Activated T-helper 1 cell treated with anti-CD3 and anti-CD28 coated beads, Interleukin-12 subunit alpha, Interleukin-12 subunit beta, Interleukin-2, Interleukin-4 antibody, amounts not matched to agents 30 ng/mL and 10 ng/mL and 1 ng/mL, durations not matched to agents 14 hours and 24 hours and 36 hours (primary cell): ENCODE data around the gene LRP1B. TPM values are rescaled to one million over a fixed set of nuclear protein-coding genes. Genes with fewer than 3 reads are reported as not detected.
"Not testable (repeated sequence)": the region's sequence is repeated elsewhere in the genome, so short reads cannot be mapped to it uniquely, and the experiment has no call there.

Experiments used
- DNase-seq: peaks from one replicate; pipeline ENCODE4 v3.0.0; 2021; ENCODE audit warnings: low spot score
- H3K27ac Mint-ChIP-seq: one replicate; pipeline ENCODE4 v1.8.0; 2021; ENCODE audit warnings: mild to moderate bottlenecking, mixed read lengths
- H3K27me3 Mint-ChIP-seq: one replicate; pipeline ENCODE4 v1.8.0; 2022; ENCODE audit warnings: mild to moderate bottlenecking, moderate library complexity, mixed read lengths; ENCODE audit not compliant: insufficient read depth
- H3K36me3 Mint-ChIP-seq: one replicate; pipeline ENCODE4 v1.8.0; 2021; ENCODE audit warnings: low read depth, mixed read lengths
- H3K4me1 Mint-ChIP-seq: one replicate; pipeline ENCODE4 v1.8.0; 2021; ENCODE audit warnings: low read depth, mixed read lengths
- H3K4me3 Mint-ChIP-seq: one replicate; pipeline ENCODE4 v1.8.0; 2021; ENCODE audit warnings: mild to moderate bottlenecking, moderate library complexity, mixed read lengths
- H3K9me3 Mint-ChIP-seq: one replicate; pipeline ENCODE4 v1.8.0; 2021; ENCODE audit warnings: mixed read lengths
- intact Hi-C: fragments of 100-400 bp; cut with micrococcal nuclease; formaldehyde crosslinking; loops from one replicate; pipeline ENCODE4 v1.15.1; 2024
- total RNA-seq: library from RNA; stranded (reverse); gene quantifications from 2 replicates; pipeline ENCODE4 v1.2.3, GENCODE V29; 2022

Gene LRP1B
- total RNA-seq, 1 donor from 2014 or later = not detected

- no peak overlapping the region for H3K27ac Mint-ChIP-seq
- H3K4me1 Mint-ChIP-seq = no peaks in the 10 kb centered on the region
- H3K36me3 Mint-ChIP-seq = no peaks in the 10 kb centered on the region
- H3K27me3 Mint-ChIP-seq = no peaks in the 10 kb centered on the region
- intact Hi-C loops = no loop called here
- no peak for DNase-seq
- peaks cover 5% of the 10 kb centered on the region for H3K9me3 Mint-ChIP-seq
- no peak overlapping the region for H3K4me3 Mint-ChIP-seq
These were observed 1657.0 kb downstream of the LRP1B start for GRCh38 chr2:140473851-140474250.

- DNase-seq = no peak
- H3K27ac Mint-ChIP-seq = no peak overlapping the region
- intact Hi-C loops = no loop called here
- no peaks in the 10 kb centered on the region for H3K27me3 Mint-ChIP-seq
- H3K4me3 Mint-ChIP-seq = no peak overlapping the region
- peaks cover 5% of the 10 kb centered on the region for H3K9me3 Mint-ChIP-seq
- no peaks in the 10 kb centered on the region for H3K4me1 Mint-ChIP-seq
- H3K36me3 Mint-ChIP-seq = no peaks in the 10 kb centered on the region
These were observed 1658.1 kb downstream of the LRP1B start for GRCh38 chr2:140472676-140473075.

- intact Hi-C loops = no loop called here
- no peak overlapping the region for H3K4me3 Mint-ChIP-seq
- no peaks in the 10 kb centered on the region for H3K4me1 Mint-ChIP-seq
- no peak overlapping the region for H3K27ac Mint-ChIP-seq
- H3K27me3 Mint-ChIP-seq = no peaks in the 10 kb centered on the region
- peaks cover 16% of the 10 kb centered on the region for H3K9me3 Mint-ChIP-seq
- no peak for DNase-seq
- no peaks in the 10 kb centered on the region for H3K36me3 Mint-ChIP-seq
These were observed 1665.5 kb downstream of the LRP1B start for GRCh38 chr2:140465301-140465700.

GRCh38 chr2:140462990-140463389 lies 1667.8 kb downstream of the LRP1B start:
- DNase-seq = no peak
- Mint-ChIP-seq H3K4me3 (no peak overlapping the region), H3K36me3 (no peaks in the 10 kb centered on the region), H3K27ac (no peak overlapping the region), H3K27me3 (no peaks in the 10 kb centered on the region), H3K9me3 (peaks cover 19% of the 10 kb centered on the region), H3K4me1 (no peaks in the 10 kb centered on the region)
- intact Hi-C loops = no loop called here

GRCh38 chr2:140457483-140457882 lies 1673.3 kb downstream of the LRP1B start:
- Mint-ChIP-seq H3K4me1 (no peaks in the 10 kb centered on the region), H3K4me3 (no peak overlapping the region), H3K36me3 (no peaks in the 10 kb centered on the region), H3K27me3 (no peaks in the 10 kb centered on the region), H3K9me3 (peaks cover 8% of the 10 kb centered on the region), H3K27ac (no peak overlapping the region)
- no peak for DNase-seq
- intact Hi-C loops = no loop called here

- Mint-ChIP-seq H3K36me3 (no peaks in the 10 kb centered on the region), H3K27me3 (no peaks in the 10 kb centered on the region), H3K9me3 (peaks cover 4% of the 10 kb centered on the region), H3K4me1 (no peaks in the 10 kb centered on the region), H3K27ac (no peak overlapping the region), H3K4me3 (no peak overlapping the region)
- intact Hi-C loops = no loop called here
- no peak for DNase-seq
These were observed 1675.5 kb downstream of the LRP1B start for GRCh38 chr2:140455315-140455714.

- Mint-ChIP-seq H3K36me3 (no peaks in the 10 kb centered on the region), H3K27ac (no peak overlapping the region), H3K27me3 (no peaks in the 10 kb centered on the region), H3K4me1 (no peaks in the 10 kb centered on the region), H3K4me3 (no peak overlapping the region), H3K9me3 (peaks cover 4% of the 10 kb centered on the region)
- intact Hi-C loops = no loop called here
- DNase-seq = no peak
These were observed 1676.1 kb downstream of the LRP1B start for GRCh38 chr2:140454717-140455116.

GRCh38 chr2:140451324-140451723 lies 1679.5 kb downstream of the LRP1B start:
- Mint-ChIP-seq H3K27me3 (no peaks in the 10 kb centered on the region), H3K4me3 (no peak overlapping the region), H3K36me3 (no peaks in the 10 kb centered on the region), H3K27ac (no peak overlapping the region), H3K9me3 (no peaks in the 10 kb centered on the region), H3K4me1 (no peaks in the 10 kb centered on the region)
- intact Hi-C loops = no loop called here
- DNase-seq = no peak

GRCh38 chr2:140442319-140442718 lies 1688.5 kb downstream of the LRP1B start:
- no peak for DNase-seq
- Mint-ChIP-seq H3K4me3 (no peak overlapping the region), H3K36me3 (no peaks in the 10 kb centered on the region), H3K9me3 (no peaks in the 10 kb centered on the region), H3K27ac (no peak overlapping the region), H3K4me1 (no peaks in the 10 kb centered on the region), H3K27me3 (no peaks in the 10 kb centered on the region)
- intact Hi-C loops = no loop called here

GRCh38 chr2:140440815-140441214 lies 1690.0 kb downstream of the LRP1B start:
- Mint-ChIP-seq H3K4me3 (no peak overlapping the region), H3K27ac (no peak overlapping the region), H3K4me1 (no peaks in the 10 kb centered on the region), H3K36me3 (no peaks in the 10 kb centered on the region), H3K27me3 (no peaks in the 10 kb centered on the region), H3K9me3 (no peaks in the 10 kb centered on the region)
- intact Hi-C loops = no loop called here
- no peak for DNase-seq

GRCh38 chr2:140436936-140437335 lies 1693.9 kb downstream of the LRP1B start:
- Mint-ChIP-seq H3K9me3 (peaks cover 3% of the 10 kb centered on the region), H3K4me3 (no peak overlapping the region), H3K27me3 (no peaks in the 10 kb centered on the region), H3K27ac (no peak overlapping the region), H3K36me3 (no peaks in the 10 kb centered on the region), H3K4me1 (no peaks in the 10 kb centered on the region)
- DNase-seq = no peak
- intact Hi-C loops = no loop called here

GRCh38 chr2:140427033-140427432 lies 1703.8 kb downstream of the LRP1B start:
- H3K9me3 Mint-ChIP-seq = peaks cover 19% of the 10 kb centered on the region
- intact Hi-C loops, H3K4me3 Mint-ChIP-seq, H3K27me3 Mint-ChIP-seq, H3K4me1 Mint-ChIP-seq, DNase-seq, H3K36me3 Mint-ChIP-seq, H3K27ac Mint-ChIP-seq: not testable (repeated sequence)

- no peak overlapping the region for H3K4me3 Mint-ChIP-seq
- no peak for DNase-seq
- no peaks in the 10 kb centered on the region for H3K4me1 Mint-ChIP-seq
- intact Hi-C loops = no loop called here
- no peak overlapping the region for H3K27ac Mint-ChIP-seq
- H3K36me3 Mint-ChIP-seq = no peaks in the 10 kb centered on the region
- H3K9me3 Mint-ChIP-seq = peaks cover 19% of the 10 kb centered on the region
- no peaks in the 10 kb centered on the region for H3K27me3 Mint-ChIP-seq
These were observed 1706.3 kb downstream of the LRP1B start for GRCh38 chr2:140424471-140424870.

GRCh38 chr2:140422759-140423158 lies 1708.1 kb downstream of the LRP1B start:
- Mint-ChIP-seq H3K27me3 (no peaks in the 10 kb centered on the region), H3K27ac (no peak overlapping the region)
- intact Hi-C loops = no loop called here

More at GRCh38 chr2:140422759-140423158, 1708.1 kb downstream of the LRP1B start:
- no peaks in the 10 kb centered on the region for H3K4me1 Mint-ChIP-seq
- peaks cover 15% of the 10 kb centered on the region for H3K9me3 Mint-ChIP-seq
- H3K36me3 Mint-ChIP-seq = no peaks in the 10 kb centered on the region
- H3K4me3 Mint-ChIP-seq = no peak overlapping the region
- DNase-seq = no peak
